Naive thymus-derived CD4-positive, alpha-beta T cell (primary cell): ENCODE results near the gene TRMT112. TPM values are rescaled to one million over a fixed set of nuclear protein-coding genes. Genes with fewer than 3 reads are reported as not detected.

ENCODE experiments used
- ATAC-seq: fragments of 150-1000 bp; cut with Tn5 transposase; 2 replicates; pipeline ENCODE4 v1.10.0; 2021; ENCODE audit warnings: mild to moderate bottlenecking, moderate library complexity
- CTCF ChIA-PET: fragments of 350-600 bp; sonication (Branson Sonifier 250); formaldehyde crosslinking; loops from one replicate; lab custom pipeline; 2021; ENCODE audit warnings: antibody characterized with exemption; lab: Charles Lee
- POLR2A ChIA-PET: fragments of 350-600 bp; sonication (Branson Sonifier 250); formaldehyde crosslinking; loops from one replicate; lab custom pipeline; 2021; ENCODE audit warnings: antibody characterized with exemption, inconsistent platforms; lab: Charles Lee
- DNase-seq, 9 donors: peaks; one replicate each; pipeline versions ENCODE4 v3.0.0 to v3.0.0-alpha.2; 2020 to 2022; ENCODE audit warnings: mixed read lengths in 1 of 9
- H3K27ac ChIP-seq: one replicate; pipeline ENCODE4 v1.7.0; 2013; ENCODE audit warnings: mild to moderate bottlenecking, low read depth, low read length, moderate library complexity
- H3K27me3 ChIP-seq, 2 donors: one replicate each; pipeline ENCODE4 v1.7.0; 2013; ENCODE audit warnings: low read length in 2 of 2, mild to moderate bottlenecking in 2 of 2, moderate library complexity in 2 of 2; ENCODE audit not compliant: control insufficient read depth in 2 of 2, insufficient read depth in 2 of 2
- H3K36me3 ChIP-seq, 3 experiments: 1 replicate in 2 of 3; 2 replicates in 1 of 3; pipeline ENCODE4 v1.7.0; 2013; ENCODE audit warnings: low read length in 3 of 3, mild to moderate bottlenecking in 3 of 3, moderate library complexity in 1 of 3; ENCODE audit not compliant: insufficient read depth in 3 of 3, control insufficient read depth in 2 of 3
- H3K4me1 ChIP-seq, 2 donors: one replicate each; pipeline ENCODE4 v1.7.0; 2013; ENCODE audit warnings: low read length in 2 of 2, mild to moderate bottlenecking in 2 of 2, moderate library complexity in 1 of 2; ENCODE audit not compliant: control insufficient read depth in 2 of 2, insufficient read depth in 2 of 2
- H3K4me3 ChIP-seq: 2 replicates; pipeline ENCODE4 v1.7.0; 2013; ENCODE audit warnings: mild to moderate bottlenecking, low read length
- H3K9me3 ChIP-seq, 3 experiments: 1 replicate in 2 of 3; 2 replicates in 1 of 3; pipeline ENCODE4 v1.7.0; 2013; ENCODE audit warnings: low read length in 3 of 3; ENCODE audit not compliant: control insufficient read depth in 2 of 3
- H3K27ac Mint-ChIP-seq, 9 donors: one replicate each; pipeline ENCODE4 v1.8.0; 2020 to 2022; ENCODE audit warnings: mixed read lengths in 9 of 9, mild to moderate bottlenecking in 8 of 9, moderate library complexity in 5 of 9, inconsistent platforms in 2 of 9
- H3K27me3 Mint-ChIP-seq, 5 donors: one replicate each; pipeline ENCODE4 v1.8.0; 2021 to 2022; ENCODE audit warnings: mixed read lengths in 5 of 5, mild to moderate bottlenecking in 1 of 5
- H3K36me3 Mint-ChIP-seq, 5 donors: one replicate each; pipeline ENCODE4 v1.8.0; 2020 to 2022; ENCODE audit warnings: mixed read lengths in 5 of 5, mild to moderate bottlenecking in 3 of 5, inconsistent platforms in 1 of 5
- H3K4me1 Mint-ChIP-seq, 7 donors: one replicate each; pipeline ENCODE4 v1.8.0; 2020 to 2022; ENCODE audit warnings: mixed read lengths in 7 of 7, mild to moderate bottlenecking in 3 of 7, inconsistent platforms in 1 of 7
- H3K4me3 Mint-ChIP-seq, 10 donors: one replicate each; pipeline ENCODE4 v1.8.0; 2020 to 2022; ENCODE audit warnings: mild to moderate bottlenecking in 10 of 10, mixed read lengths in 10 of 10, moderate library complexity in 6 of 10, inconsistent platforms in 2 of 10
- H3K9me3 Mint-ChIP-seq, 11 donors: one replicate each; pipeline ENCODE4 v1.8.0; 2020 to 2022; ENCODE audit warnings: mixed read lengths in 11 of 11, mild to moderate bottlenecking in 4 of 11, inconsistent platforms in 1 of 11, moderate library complexity in 1 of 11
- intact Hi-C, 2 donors: fragments of 100-400 bp; cut with micrococcal nuclease; formaldehyde crosslinking; loops; one replicate each; pipeline ENCODE4 v1.15.1; 2023
- polyA plus RNA-seq, 2 donors: library from polyadenylated mRNA; unstranded; fragments of 300-500 nt; fragmentation: Illumina TruSeq; gene quantifications; one replicate each; pipeline ENCODE4 v1.2.3, GENCODE V29; 2021
- total RNA-seq, 6 experiments: library from RNA in 5 of 6; stranded (reverse) in 5 of 6; gene quantifications; 1 replicate in 5 of 6; 2 replicates in 1 of 6; pipeline ENCODE4 v1.2.3 and lab custom pipeline; 2021 to 2026

Gene TRMT112
- total and polyA plus RNA-seq, 7 experiments from 2014 or later: 90.9 to 613 (median 166) TPM

DNA sequence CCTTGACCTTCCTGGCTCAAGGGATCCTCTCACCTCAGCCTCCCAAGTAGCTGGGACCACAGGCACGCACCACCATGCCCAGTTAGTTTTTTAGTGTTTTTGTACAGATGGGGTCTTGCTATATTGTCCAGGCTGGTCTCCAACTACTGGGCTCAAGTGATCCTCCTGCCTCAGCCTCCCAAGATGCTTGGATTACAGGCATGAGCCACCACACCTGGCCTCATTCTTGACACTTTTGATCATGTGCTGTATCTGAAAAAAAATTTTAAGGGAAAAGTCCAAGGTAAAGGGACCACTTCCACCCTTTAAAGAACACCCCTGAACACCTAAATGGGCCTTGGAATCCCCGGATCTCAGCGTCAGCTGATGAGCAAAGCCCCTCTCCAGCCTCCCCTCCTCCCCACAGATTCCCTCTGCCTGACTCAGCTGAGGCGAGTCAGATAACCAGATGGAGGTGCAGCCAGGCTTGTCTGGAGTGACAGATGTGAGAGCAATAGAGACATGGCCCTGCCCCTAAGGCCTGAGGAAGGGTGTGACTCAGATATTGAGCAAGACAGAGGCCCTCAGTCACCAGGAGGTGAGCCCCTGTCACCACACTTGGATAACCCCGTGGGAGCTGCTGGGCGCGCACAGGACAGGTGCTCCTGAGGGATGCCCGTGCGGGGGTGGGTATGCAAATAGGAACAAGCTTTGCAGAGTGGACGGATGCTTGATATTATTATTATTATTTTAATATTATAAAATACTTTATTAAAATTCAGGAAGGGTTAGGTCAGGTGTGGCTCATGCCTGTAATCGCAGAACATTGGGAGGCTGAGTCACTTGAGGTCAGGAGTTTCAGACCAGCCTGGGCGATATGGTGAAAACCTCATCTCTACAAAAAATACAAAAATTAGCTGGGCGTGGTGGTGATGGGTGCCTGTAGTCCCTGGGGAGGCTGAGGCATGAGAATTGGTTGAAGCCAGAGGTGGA is 17.7 kb upstream of the TRMT112 start:
- H3K9me3 Mint-ChIP-seq: no peaks in the 10 kb centered on the region
- peak in 1 of 9 donors; percentile 46 for DNase-seq
- peaks cover 13 to 21% of the 10 kb centered on the region in 2 donors for H3K4me1 ChIP-seq
- peaks cover 0 to 10% (median 8%) of the 10 kb centered on the region in 5 donors for H3K36me3 Mint-ChIP-seq
- no peaks in the 10 kb centered on the region for H3K27me3 ChIP-seq
- peaks cover 0 to 11% (median 4%) of the 10 kb centered on the region in 3 experiments for H3K36me3 ChIP-seq
- H3K4me1 Mint-ChIP-seq: peaks cover 12 to 39% (median 24%) of the 10 kb centered on the region in 7 donors
- CTCF ChIA-PET: interaction anchor here (0.6 kb wide), 1 partner anchor 20 kb away, joined by 3 read pairs; no protein-coding TSS in a partner anchor
- H3K27ac Mint-ChIP-seq: peak overlapping the region in 2 of 9 donors; percentile 62 to 65
- no peak overlapping the region for H3K27ac ChIP-seq
- POLR2A ChIA-PET: interaction anchor here (0.6 kb wide), 1 partner anchor 130 kb away, joined by 5 read pairs; no protein-coding TSS in a partner anchor
- no peaks in the 10 kb centered on the region for H3K9me3 ChIP-seq
- H3K4me3 ChIP-seq: no peak overlapping the region
- intact Hi-C loops: no loop called here
- no peak overlapping the region for H3K4me3 Mint-ChIP-seq
- no peaks in the 10 kb centered on the region for H3K27me3 Mint-ChIP-seq
- peak; percentile 50 for ATAC-seq

DNA sequence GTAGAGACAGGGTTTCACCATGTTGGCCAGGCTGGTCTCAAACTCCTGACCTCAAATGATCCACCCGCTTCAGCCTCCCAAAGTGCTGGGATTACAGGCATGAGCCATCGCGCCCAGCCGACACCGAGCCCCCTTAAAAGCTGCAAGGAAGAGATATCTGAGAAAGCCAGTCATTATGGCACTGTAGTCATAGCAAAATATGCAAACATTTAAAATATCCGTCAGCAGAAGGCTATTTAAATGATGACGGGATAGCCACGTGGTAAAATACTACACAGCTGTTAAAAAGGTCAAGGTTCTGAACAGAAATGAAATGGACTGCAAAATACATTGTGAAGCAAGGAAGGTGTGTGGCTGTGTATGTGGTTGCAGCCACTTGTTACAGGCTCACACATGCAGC is 16.2 kb upstream of the TRMT112 start:
- Mint-ChIP-seq H3K4me1 (peaks cover 0 to 26% (median 12%) of the 10 kb centered on the region in 7 donors), H3K9me3 (no peaks in the 10 kb centered on the region), H3K4me3 (no peak overlapping the region), H3K27ac (no peak overlapping the region), H3K36me3 (peaks cover 0 to 10% (median 8%) of the 10 kb centered on the region in 5 donors), H3K27me3 (no peaks in the 10 kb centered on the region)
- H3K36me3 ChIP-seq: peaks cover 0 to 11% (median 4%) of the 10 kb centered on the region in 3 experiments
- intact Hi-C loops: no loop called here
- ATAC-seq: no peak
- H3K27ac ChIP-seq: no peak overlapping the region
- peaks cover 4 to 8% of the 10 kb centered on the region in 2 donors for H3K4me1 ChIP-seq
- H3K27me3 ChIP-seq: no peaks in the 10 kb centered on the region
- no peak for DNase-seq
- CTCF ChIA-PET: no interaction called here
- POLR2A ChIA-PET: interaction anchor here (1.2 to 2.0 kb wide), 2 partner anchors 10 to 49 kb away, joined by 5 read pairs; partner anchors contain the start of gene BAD
- H3K9me3 ChIP-seq: no peaks in the 10 kb centered on the region
- H3K4me3 ChIP-seq: no peak overlapping the region

DNA sequence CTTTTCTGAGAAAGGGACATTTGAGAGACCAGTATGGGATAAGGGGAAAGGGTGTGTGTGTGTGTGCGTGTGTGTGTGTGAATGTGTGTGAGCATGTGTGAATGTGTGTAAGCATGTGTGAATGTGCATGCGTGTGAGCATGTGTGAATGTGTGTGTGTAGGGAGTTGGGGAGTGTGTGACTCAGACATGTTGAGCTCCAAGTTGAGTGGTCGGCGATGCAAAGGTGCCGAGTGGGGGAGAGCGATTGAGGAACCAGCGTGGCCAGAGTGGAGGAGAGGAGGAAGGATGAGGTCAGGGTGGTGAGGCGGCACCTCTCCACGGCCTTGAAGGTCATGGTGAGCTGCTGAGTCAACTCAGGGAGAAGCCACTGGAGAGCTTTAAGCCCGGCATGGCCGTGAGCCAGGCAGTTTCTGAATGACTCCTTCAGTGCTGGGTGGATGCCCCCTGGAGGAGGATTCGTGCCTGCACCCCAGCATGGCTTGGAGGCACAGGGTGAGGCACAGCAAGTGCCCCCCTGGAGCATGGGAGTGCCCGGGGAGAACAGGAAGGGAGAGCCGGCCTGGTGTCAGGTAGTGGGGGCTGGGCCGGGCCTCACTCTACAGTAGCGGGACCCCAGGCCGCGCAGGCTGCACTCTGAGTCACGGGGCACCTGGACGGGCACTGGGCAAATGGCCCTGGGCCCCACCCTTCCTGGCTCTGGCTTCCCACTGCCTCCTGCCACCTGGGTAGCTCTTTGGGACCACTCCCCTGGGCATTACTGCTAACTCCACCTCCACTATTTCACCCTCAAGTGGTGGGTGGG is 14.4 kb upstream of the TRMT112 start:
- Histone ChIP-seq H3K4me3 (no peak overlapping the region), H3K36me3 (peaks cover 0 to 8% (median 0%) of the 10 kb centered on the region in 3 experiments), H3K27me3 (no peaks in the 10 kb centered on the region), H3K4me1 (peaks cover 4 to 8% of the 10 kb centered on the region in 2 donors), H3K27ac (no peak overlapping the region), H3K9me3 (no peaks in the 10 kb centered on the region)
- H3K9me3 Mint-ChIP-seq: peaks cover 0 to 3% (median 0%) of the 10 kb centered on the region in 11 donors
- H3K4me3 Mint-ChIP-seq: peak overlapping the region in 3 of 10 donors; percentile 1 to 31 (median 27)
- peaks cover 0 to 4% (median 0%) of the 10 kb centered on the region in 5 donors for H3K36me3 Mint-ChIP-seq
- H3K27me3 Mint-ChIP-seq: no peaks in the 10 kb centered on the region
- CTCF ChIA-PET: interaction anchor here (0.7 to 2.0 kb wide), 5 partner anchors 8 to 127 kb away, joined by 3 to 10 read pairs (median 4); partner anchors contain the start of genes ESRRA, PRDX5 and TRMT112
- peak; percentile 92 for ATAC-seq
- peak; percentile 33 to 76 (median 49) for DNase-seq
- H3K4me1 Mint-ChIP-seq: peaks cover 0 to 14% (median 7%) of the 10 kb centered on the region in 7 donors
- POLR2A ChIA-PET: interaction anchor here (0.6 to 2.0 kb wide), 4 partner anchors 11 to 47 kb away, joined by 3 to 10 read pairs (median 4); partner anchors contain the start of genes BAD, PRDX5 and TRMT112
- peak overlapping the region in 6 of 9 donors; percentile 8 to 62 (median 33) for H3K27ac Mint-ChIP-seq
- intact Hi-C loops: loop anchor here (1.0 kb wide), 1 partner anchor 13 kb away; the partner anchor contains the start of gene PRDX5 (in 2 of the 2)

DNA sequence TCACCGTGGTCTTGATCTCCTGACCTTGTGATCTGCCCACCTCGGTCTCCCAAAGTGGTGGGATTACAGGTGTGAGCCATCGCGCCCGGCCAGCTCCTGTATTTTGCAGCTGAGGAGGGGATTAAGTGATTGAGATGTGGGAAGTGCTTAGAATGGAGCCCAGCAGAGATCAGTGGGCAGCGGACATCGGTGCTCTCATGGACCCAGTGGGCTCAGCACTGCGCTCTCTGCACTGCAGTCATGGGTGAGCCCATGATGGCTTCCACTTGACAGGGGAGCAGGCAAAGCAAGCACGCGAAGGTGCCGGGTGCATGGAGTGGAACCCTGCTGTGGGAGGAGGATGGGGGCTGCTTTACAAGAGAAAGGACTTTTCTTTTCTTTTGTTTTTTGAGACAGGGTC is 13.5 kb upstream of the TRMT112 start:
- no peak overlapping the region for H3K4me3 Mint-ChIP-seq
- CTCF ChIA-PET: interaction anchor here (0.8 to 2.0 kb wide), 3 partner anchors 13 to 126 kb away, joined by 4 to 10 read pairs (median 7); partner anchors contain the start of genes ESRRA, PRDX5 and TRMT112
- no peak for DNase-seq
- POLR2A ChIA-PET: interaction anchor here (0.6 to 1.7 kb wide), 6 partner anchors 12 to 710 kb away, joined by 3 to 10 read pairs (median 3); partner anchors contain the start of genes PRDX5, SAC3D1 and TRMT112
- H3K4me1 Mint-ChIP-seq: peaks cover 0 to 14% (median 7%) of the 10 kb centered on the region in 7 donors
- Histone ChIP-seq H3K4me3 (no peak overlapping the region), H3K9me3 (no peaks in the 10 kb centered on the region), H3K4me1 (peaks cover 4 to 8% of the 10 kb centered on the region in 2 donors), H3K36me3 (peaks cover 0 to 8% (median 0%) of the 10 kb centered on the region in 3 experiments), H3K27me3 (no peaks in the 10 kb centered on the region), H3K27ac (no peak overlapping the region)
- peaks cover 0 to 4% (median 0%) of the 10 kb centered on the region in 11 donors for H3K9me3 Mint-ChIP-seq
- peak overlapping the region in 2 of 9 donors; percentile 36 to 42 for H3K27ac Mint-ChIP-seq
- peaks cover 0 to 4% (median 0%) of the 10 kb centered on the region in 5 donors for H3K36me3 Mint-ChIP-seq
- ATAC-seq: no peak
- intact Hi-C loops: loop anchor here (1.0 kb wide), 1 partner anchor 13 kb away; the partner anchor contains the start of gene PRDX5 (in 2 of the 2)
- H3K27me3 Mint-ChIP-seq: no peaks in the 10 kb centered on the region

DNA sequence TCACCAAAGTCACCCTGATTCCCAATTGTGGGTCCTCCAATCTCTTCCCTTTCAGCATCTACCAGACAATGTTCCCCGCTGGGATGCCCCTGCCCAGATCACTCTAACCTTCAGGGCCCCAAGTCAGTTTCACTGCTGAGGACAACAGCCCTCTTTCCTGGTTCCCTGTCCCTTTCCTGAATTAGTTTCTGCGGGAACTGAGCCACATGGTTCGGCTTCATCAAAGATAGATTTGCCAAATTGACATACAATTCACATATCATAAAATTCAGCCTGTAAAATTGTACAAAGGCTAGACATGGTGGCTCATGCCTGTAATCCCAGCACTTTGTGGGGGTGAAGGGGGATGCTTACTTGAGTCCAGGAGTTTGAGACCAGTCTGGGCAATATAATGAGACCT is 10.6 kb upstream of the TRMT112 start:
- peaks cover 0 to 4% (median 0%) of the 10 kb centered on the region in 11 donors for H3K9me3 Mint-ChIP-seq
- no peaks in the 10 kb centered on the region for H3K36me3 Mint-ChIP-seq
- Histone ChIP-seq H3K4me1 (peaks cover 4 to 8% of the 10 kb centered on the region in 2 donors), H3K36me3 (peaks cover 0 to 3% (median 0%) of the 10 kb centered on the region in 3 experiments), H3K9me3 (no peaks in the 10 kb centered on the region), H3K27ac (no peak overlapping the region), H3K4me3 (no peak overlapping the region), H3K27me3 (no peaks in the 10 kb centered on the region)
- no peaks in the 10 kb centered on the region for H3K27me3 Mint-ChIP-seq
- CTCF ChIA-PET: no interaction called here
- intact Hi-C loops: no loop called here
- ATAC-seq (no peak), DNase-seq (no peak)
- no peak overlapping the region for H3K27ac Mint-ChIP-seq
- H3K4me3 Mint-ChIP-seq: no peak overlapping the region
- H3K4me1 Mint-ChIP-seq: peaks cover 0 to 12% (median 7%) of the 10 kb centered on the region in 7 donors
- POLR2A ChIA-PET: no interaction called here
